HG02610 (cell line): ENCODE measurements around the gene ENDOU.

Experiments
- ATAC-seq: cut with Tn5 transposase; IDR thresholded peaks from one replicate; pipeline ENCODE4 v1.9.1; 2021; ENCODE audit warnings: mild to moderate bottlenecking, moderate library complexity; ENCODE audit not compliant: unreplicated experiment

The ENDOU gene

DNA sequence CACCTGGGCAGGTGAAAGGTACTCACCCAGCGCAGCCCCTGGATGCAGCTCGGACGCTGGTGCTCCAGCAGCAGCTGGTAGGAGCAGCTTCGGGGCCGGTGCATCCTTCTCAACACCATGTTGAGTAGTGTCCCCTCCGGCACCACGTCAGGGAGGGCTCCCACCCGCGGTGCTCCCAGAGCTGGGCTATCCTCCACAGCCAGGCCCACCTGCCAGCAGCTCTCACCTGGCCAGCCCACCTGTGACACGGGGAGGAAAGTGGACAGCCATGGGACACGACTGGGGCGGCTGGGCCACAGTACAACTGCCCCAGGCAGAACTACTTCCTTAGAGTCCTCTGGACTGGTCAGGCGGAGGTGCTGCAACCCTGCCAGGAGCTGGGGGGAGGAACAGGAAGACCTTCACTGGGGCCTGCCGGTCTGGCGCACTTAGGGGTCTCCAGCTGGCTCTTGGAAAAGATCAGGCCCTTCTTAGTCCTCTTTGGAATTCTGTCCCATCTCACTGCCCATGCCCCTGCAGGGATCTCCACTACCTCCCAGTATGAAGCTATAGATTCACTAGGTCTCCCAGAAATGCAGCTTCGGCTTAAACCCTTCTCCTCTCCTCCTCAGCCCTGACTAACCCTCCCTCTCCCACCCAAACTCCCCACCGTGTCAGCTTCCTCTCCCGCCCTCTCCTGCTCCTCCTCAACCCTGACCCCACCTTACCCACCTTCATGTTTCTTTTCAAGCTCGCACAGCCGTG lies 32.7 kb upstream of the ENDOU start:
- no peak for ATAC-seq

DNA sequence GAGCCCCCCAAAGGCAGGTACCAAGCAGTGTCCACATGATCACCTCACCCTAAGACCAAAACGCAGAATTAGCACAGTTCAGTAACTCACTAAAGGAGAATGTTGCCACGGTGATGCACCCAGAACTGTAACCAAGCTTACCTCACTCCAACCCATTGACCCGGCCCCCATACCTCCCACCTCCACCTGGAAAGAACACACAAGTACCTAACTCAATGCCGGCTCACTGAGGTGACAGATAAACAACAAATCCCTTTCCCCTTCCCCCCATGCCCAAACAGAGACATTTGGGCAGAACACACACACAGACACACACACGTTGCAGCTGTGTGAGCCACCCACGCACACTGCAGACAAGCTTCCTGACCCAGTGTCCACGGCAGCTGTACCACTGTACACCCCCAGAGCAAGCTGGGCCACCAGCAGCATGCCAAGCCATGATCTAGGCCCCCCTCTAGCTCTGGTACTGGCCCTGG lies 32.1 kb upstream of the ENDOU start:
- no peak for ATAC-seq

DNA sequence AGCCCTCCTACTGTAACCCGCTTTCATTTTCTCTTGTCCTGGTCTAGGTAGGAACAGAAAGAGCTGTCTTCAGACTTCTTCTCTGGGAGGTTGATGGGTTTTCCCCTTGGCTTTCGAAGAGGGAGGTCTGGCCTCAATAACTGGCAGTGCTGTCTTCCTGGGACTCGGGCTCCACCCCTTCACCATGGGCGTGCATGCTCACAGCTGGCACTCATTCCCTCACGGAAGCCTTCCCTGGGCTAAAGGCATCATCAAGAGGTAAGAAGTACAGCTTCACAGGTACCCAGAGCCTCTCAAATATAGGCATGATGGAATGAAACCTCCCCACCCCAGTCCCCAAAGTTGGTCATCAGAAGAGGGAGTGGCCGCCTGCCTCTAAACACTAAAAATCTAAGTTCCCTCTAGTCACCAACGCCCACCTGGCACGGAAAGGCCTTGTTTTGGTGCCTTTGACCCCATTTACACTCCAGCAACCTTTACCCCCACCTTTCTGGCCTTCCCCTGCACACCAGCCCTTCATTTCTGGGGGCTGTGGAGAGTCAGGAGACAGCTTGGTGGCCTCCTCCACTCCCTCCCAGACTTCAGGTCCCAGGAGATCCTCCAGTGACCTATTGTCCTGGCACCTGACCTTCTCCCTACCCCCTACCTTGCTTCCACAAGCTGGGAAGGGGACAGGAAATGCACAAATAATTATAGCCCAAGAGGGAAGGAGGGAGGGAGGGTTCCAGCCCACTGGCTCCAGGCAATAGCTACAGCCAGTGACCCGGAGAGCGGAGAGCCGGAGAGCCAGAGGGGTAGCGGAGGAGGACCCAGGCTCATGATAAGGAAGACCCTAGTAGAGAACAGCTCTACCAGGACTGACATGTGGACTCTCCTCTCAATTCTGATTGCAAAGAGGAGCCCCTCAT lies 30.6 kb upstream of the ENDOU start:
- peak; percentile 73 for ATAC-seq

DNA sequence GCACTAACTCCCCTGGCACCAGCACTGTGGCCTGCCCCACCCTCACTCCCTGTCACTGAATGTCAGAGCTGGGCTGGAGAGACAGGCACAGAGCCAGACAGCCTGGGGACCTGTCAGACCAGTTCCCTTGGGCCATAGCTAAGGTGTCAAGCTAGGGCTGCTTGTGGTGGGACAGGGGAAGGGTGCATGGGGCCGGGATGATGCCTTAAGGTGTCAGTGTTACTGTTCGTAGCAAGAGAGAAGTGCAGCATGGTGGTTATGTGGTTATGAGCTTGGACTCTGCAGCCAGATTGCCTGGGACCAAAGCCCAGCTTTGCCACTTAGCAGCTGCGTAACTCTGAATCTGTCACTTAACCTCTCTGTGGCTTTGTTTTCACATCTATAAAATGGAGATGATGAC lies 29.6 kb upstream of the ENDOU start:
- no peak for ATAC-seq

DNA sequence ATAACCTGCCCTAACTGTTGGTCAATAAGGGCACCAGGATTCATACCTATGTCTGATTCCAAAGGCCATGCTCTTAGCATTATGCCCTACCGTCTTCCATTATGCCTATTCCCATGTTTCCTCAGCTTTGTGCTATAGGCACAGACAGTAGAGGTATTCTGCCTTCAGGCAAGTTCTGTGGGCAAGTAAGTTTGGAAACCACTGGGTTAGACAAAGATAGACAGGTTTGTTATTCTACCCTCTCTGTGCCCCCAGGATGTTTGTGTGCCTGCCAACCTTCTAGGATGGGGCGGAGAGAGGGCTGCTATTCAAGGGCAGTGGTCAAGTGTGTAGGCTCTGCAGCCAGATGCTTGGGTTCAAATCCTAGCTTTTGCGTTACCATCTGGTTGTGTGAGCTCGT lies 28.8 kb upstream of the ENDOU start:
- ATAC-seq: no peak

DNA sequence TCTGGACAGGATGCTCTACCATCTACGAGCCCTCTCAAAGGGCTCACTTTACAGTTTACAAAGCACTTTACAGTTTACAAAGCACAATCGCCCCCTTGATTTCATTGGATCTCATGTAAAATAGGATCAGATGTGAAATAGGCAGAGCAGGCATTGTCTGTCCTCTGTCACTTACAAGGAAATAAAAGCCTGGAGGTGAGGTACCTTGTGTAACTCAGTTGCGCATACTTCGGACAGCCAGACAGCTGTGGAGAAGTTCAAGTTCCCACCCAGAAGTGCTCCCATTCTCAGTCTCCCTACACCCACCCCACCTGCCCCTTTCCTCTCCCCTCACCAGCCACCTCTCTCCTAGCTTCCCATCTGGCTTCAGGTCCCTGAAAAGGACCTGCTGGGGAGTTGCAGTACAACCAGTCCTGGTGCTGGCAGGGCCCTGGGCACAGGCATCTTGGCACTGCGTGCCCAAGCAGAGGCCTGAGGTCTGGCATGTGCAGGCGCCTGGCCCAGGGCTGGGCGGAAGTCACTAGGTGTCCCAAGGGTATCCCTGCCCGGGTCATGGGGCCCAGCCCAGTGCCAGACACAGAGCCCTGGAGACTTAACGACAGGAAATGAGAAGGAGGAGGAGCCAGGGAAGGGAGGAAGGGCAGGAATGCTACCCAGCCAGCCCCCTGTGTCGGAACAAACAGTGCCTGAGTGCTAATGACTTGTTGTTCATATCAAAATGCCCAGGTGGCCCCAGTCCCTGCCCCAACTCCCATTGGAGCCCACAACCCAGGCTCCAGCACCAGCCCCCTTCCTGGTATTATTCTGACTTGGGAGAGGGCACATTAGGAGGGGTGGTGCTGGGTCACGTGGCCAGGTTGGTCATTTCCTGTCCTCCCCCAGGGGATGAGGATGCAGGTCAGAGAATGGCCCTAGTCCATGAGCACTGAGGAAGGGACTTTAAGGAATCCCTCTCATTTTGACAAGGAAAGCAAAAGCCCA lies 28.0 kb upstream of the ENDOU start:
- ATAC-seq: no peak

DNA sequence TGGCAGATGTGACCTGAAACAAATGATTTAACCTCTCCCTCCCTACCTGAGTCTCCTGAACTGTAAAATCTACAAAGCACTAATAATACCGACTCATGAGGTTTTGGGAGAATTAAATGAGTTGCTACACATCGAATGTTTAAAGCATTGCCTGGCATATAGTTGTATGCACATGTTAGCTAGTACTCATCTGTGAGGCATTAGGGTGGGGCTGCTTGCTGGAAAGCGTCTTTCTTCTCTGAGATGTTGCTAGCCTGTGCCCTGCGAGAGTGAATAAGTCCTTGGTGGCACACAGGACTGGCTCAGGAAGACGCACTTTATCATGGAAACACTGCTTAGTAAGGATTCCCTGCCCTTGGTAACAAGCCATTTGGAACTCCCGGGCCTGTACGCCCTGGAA lies 27.3 kb upstream of the ENDOU start:
- no peak for ATAC-seq

DNA sequence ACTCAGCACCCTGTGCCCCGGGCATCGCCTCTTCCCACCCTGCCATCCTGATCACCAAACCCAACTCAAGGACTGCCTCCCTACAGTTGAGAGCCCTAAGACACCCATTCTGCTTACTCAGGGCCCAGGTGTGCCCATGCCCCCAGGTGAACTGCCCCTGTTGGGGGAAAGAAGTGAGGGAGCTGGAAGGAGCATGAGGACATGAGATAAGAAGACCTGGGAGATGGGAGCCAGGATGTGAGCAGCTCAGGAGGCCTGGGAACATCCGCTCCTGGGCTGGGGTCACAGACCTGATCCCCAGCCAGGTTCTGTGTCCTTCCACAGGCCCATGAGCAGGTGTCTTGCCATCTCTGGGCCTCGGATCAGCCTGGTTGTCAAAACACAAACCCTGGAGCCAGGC lies 26.8 kb upstream of the ENDOU start:
- ATAC-seq: no peak

DNA sequence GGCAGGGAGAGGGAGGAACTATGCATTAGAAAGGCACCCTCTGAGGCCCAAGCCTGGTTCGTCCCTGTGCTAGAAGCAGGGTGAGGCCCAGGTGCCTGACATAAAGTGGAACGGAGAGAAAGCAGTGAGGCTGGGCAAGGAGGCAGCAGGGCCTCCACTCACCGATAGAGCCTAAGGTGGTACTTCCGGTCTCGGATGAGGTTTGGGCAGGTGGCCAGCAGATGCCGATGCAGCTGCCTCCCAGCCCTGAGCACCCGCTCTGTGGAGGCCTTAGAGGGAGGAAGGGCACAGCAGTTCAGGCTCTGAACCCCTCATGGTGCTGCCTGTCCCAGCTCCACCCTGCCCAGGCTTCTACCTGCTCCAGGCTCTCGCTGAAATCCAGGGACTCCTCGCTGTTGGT lies 26.3 kb upstream of the ENDOU start:
- ATAC-seq: no peak

DNA sequence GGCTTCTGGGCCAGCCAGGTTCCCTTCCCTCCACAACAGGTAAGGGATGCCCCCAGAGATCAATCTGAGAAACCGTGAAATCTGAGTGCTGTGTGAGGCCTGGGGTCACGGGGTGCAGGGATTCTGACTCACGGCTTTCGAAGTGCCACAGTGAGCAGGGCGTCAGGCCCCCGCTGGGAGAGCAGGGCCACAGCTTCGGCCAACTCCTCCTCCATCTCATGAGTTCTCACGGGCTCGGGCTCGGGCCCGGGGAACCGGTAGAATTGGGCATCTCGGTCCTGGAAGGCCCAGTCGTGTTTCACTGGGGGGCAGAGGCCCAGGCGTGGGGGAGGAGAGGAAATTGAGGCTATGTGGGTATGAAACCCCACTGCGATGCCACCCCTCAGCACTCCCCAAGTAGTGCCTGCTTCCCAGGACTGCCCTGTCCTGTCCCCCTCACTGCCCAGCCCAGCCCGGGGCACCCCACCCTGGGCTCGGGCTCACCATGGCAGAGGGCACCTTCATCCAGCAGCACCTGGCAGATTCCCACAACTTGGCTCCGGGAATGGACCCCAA lies 25.7 kb upstream of the ENDOU start:
- ATAC-seq: no peak

DNA sequence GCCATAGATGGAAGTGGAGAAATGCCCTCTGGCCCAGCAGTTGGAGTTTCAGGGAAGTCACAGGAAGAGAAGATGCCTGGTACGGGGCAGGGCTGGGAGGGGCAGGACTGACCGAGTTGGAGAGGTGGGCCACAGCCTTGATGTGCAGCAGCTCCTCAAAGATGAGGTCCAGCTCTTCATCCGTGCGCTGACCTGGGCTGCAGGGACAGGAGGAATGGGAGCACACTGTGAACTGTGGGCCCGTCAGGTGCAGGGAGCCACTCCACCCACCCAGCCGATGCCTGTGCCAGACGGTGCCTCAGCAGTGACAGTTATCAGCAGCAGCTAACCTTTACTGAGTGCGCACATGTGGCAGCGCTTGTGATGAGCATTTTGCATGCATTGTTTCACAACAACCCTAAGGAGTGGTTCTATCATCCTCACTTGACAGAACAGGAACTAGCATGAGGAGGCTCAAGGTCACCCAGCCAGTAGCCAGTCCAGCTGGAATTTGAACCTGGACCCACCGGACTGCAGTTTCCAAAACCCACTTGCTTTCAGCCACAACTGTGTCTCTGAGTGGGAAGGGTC lies 25.0 kb upstream of the ENDOU start:
- ATAC-seq: no peak

DNA sequence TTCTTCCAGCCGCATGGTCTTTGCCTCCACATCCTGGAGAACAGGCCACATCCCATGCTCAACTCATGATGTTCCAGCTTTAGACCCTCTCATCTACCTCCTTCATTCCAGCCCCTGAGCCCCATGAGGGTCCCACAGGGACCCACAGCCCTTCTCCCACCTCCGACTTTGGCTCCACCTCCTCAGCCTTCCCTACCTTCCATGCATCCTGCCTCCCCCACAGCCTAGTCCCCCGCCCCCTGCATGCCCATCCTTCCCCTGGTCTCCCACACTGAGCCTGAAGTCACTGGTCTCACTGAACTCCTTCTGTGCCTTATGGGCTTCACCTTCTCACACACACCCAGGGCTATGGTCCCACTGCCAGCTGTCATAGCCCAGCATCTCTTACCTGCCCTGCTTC lies 23.6 kb upstream of the ENDOU start:
- no peak for ATAC-seq

DNA sequence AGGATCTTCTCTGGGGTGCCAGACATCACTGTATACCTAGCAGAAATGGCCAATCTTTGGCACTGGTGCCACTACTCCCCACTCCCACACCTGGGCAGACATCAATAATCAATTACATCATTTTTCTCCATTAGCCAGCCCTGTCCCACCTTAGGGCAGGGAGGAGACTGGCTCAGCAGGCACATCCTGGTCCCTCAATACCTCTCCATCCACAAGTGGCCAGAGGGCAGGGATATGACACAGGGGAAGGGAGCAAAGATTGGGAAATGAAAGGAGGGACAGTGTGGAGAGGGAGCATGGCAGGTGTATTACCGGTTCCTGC lies 23.2 kb upstream of the ENDOU start:
- ATAC-seq: no peak

DNA sequence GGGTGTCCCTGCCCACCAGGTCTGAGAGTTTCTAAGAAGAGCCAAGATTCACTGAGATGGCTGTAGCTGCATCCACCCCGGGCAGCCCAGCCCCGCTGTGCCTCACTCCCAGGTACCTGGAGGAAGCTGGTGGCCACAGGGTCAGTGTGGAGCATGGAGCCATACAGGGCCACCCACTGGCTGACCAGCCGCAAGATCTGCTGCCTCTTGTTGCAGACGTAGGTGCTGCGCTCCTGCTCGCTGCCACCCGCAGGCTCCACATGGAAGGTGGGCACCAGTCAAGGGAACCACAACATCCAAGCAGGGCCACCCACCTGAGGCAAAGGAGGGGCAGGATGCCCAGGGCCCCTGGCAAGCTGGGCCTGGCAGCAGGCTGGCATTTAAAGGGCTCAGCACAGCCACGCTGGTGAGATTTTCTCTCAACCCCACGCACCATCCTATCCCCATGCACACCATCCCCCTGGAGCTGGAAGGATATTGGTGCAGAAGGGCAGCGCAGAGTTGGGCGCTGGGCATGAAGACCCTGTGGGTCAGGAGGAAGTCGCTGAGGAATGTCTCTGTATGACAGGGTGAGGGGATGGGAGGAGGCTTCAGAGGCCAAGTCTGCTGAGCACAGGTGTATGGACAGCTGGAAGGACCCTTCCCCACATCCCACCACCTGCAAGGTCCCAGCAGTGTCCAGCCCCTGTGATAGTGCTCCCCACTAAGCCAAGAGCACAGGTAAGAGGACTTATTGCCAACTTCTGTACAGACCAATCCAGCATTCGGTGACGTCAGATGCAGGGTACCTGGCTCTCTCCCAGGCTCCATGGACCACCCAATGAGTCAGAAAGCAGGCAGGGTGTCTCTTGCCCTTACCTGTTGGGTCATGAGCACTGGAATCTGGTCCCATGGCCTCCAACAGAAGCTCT lies 22.6 kb upstream of the ENDOU start:
- ATAC-seq: no peak

DNA sequence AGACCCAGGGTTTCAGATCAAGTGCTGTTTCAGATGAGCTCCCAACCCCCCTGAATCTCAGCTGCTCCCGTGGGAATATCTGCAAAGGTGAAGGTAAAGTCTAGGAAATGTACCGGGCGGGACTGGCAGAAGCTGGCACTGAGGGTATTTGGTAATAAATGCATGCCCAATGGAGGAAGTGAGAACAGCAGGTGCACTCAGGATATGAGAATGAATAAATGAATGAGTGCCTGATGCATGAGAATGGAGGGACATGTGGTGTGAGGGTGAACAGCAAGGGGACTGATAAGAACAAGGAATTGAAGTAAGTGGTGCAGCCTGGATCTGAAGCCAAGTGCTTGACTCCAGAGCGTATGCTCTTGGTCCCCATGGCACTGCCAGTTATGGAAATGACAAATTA lies 21.8 kb upstream of the ENDOU start:
- no peak for ATAC-seq

DNA sequence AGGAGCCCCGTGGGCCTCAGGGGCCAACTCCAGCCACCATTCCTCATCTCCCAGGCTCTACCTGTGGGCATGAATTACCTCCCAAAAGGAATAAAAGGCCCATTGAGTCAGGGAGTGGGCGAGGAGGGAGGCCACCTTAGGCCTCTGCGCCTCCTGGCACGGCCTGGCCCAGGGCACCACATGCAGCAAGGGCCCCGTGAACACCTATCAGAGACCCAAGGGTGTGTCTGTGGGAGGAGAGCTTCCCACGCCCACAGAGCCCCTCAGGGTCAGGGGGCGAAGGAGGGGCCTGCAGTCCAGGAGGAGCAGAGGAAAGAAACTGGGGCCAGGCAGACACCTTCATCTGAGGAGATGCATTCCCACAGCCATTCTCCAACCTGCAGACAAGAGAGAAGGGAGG lies 21.2 kb upstream of the ENDOU start:
- no peak for ATAC-seq

DNA sequence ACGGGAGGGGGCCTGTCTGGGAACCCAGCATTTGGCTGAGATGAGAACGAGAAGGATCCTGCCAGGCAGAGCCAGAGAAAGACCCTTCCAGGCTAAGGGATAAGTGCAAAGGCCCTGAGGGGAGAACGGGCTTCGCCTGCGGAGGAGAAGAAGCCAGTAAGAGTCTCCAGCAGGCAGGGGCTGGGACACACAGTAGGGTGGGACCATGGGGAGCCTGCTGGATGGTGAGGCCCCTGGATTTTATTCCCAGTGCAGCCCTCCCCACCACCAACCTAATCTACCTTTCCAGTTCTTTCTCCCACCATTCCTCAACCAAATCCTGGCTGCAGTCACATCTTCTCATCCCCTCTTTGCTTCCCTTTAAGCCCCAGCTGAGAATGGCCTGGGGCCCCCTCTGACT lies 20.8 kb upstream of the ENDOU start:
- ATAC-seq: no peak

DNA sequence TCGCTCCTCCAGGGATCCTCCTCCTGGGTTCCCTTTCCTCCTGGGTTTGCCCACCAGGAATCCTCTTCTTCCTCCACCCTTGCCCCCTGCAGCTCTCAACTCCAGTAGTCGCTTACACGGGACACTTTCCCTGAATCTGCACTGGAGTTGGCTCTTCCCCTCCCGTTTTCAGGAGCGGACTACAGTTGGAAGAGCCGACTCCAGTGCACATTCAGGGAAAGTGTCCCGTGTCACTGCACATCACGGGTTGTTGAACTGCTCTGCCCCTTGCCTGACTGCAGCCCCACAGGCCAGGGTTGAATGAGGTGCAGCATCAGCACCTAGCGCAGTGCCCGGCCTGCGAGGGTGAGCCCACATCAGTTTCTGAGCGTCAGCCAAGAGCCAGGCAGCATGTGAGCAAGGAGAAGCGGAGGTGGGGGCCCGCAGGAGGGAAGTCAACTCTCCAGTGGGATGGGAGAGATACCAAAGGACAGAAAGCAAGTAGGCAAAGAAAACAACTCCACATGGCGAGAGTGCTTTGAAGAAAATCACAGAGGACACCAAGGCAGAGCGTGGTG lies 20.3 kb upstream of the ENDOU start:
- ATAC-seq: no peak

DNA sequence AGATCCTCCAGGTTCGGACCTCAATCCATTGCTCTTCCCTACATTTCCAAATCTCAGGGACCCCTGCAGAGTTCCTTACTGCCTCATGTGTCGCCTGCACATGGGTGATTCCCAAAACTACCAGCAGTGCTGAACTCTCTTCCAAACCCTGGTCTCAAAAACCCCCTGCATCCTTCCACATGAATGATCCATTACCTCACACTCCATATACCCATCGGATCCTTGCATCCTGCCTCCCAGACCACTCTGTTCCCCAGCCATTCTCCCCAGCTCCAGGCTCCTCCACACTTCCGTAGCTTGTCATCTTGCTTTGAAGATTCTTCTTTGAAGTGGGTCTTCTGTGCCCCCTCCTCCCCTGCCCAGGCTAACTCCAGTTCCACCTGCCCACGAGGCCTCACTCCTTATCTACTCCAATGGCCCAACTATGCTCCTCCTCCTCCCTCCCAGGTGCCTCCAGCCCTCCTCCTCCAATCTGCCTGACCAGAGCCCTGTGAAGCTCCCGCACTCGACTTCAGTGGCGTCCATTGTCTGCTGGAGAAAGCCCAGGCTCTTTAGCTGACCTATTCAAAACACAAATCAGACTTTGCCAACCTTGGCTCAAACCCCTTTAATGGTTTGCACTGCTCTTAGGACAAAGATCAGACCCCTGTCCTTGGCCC lies 19.6 kb upstream of the ENDOU start:
- ATAC-seq: no peak
